HCT116 (cell line): ENCODE data around the gene TNRC6B. TPM values are rescaled to one million over a fixed set of nuclear protein-coding genes. Genes with fewer than 3 reads are reported as not detected.

Source experiments
- ATAC-seq: fragments of 200-7000 bp; cut with Tn5 transposase; 2 replicates; pipeline ENCODE4 v1.9.1; 2020; ENCODE audit warnings: mild to moderate bottlenecking, moderate library complexity
- BruUV-seq: library from RNA; stranded (reverse); fragments of 400-500 nt; replicated peaks from 2 replicates; lab custom pipeline; 2021; lab: Mats Ljungman, UMichigan
- CTCF ChIA-PET: fragments of 300-600 bp; sonication (Branson Sonifier 250); formaldehyde crosslinking; loops from one replicate; lab custom pipeline; 2021; ENCODE audit warnings: antibody characterized with exemption; lab: Charles Lee
- POLR2A ChIA-PET: fragments of 300-600, 350-600 bp; sonication (Branson Sonifier 250); formaldehyde crosslinking; loops from one replicate; lab custom pipeline; 2021; ENCODE audit warnings: antibody characterized with exemption; lab: Charles Lee
- RAD21 ChIA-PET, 2 experiments: fragments of 300-600 bp; sonication (Branson Sonifier 250); formaldehyde crosslinking; loops; one replicate each; lab custom pipeline; 2023; ENCODE audit warnings: low total read pairs in 2 of 2; ENCODE audit not compliant: uncharacterized antibody in 2 of 2, unreplicated experiment in 2 of 2, low non-redundant PET in 1 of 2; lab: Charles Lee
- DNase-seq: peaks from one replicate; pipeline ENCODE4 v3.0.0-alpha.2; 2010; ENCODE audit warnings: low read depth, low spot score
- H2AFZ ChIP-seq: fragments of 200-600 bp; shearing (Covaris generic), sonication (generic); 2 replicates; pipeline ENCODE4 v1.6.1; 2017; ENCODE audit warnings: low read depth, mixed run types, mixed read lengths, antibody characterized with exemption, low read length; ENCODE audit not compliant: poor library complexity, severe bottlenecking
- H3K27ac ChIP-seq: 2 replicates; pipeline ENCODE4 v1.5.1; 2012; ENCODE audit warnings: low read depth, low read length
- H3K27me3 ChIP-seq: fragments of 200-600 bp; sonication (generic); 2 replicates; pipeline ENCODE4 v1.6.1; 2016; ENCODE audit warnings: mixed run types, low read length, mixed read lengths; ENCODE audit not compliant: insufficient read depth
- H3K36me3 ChIP-seq, 2 experiments: fragments of 200-500 bp in 1 of 2; fragments of 200-600 bp in 1 of 2; sonication (Bioruptor generic) in 1 of 2; sonication (generic) in 1 of 2; 2 replicates each; pipeline versions ENCODE4 v1.5.1 to v1.6.1; 2014 to 2016; ENCODE audit warnings: low read length in 2 of 2, inconsistent platforms in 1 of 2, mixed read lengths in 1 of 2, mixed run types in 1 of 2; ENCODE audit not compliant: insufficient read depth in 2 of 2, control insufficient read depth in 1 of 2
- H3K4me1 ChIP-seq, 2 experiments: fragments of 200-600 bp in 1 of 2; sonication (generic) in 1 of 2; 2 replicates each; pipeline versions ENCODE4 v1.5.1 to v1.6.1; 2012 to 2017; ENCODE audit warnings: low read length in 2 of 2, inconsistent platforms in 1 of 2, mild to moderate bottlenecking in 1 of 2, mixed read lengths in 1 of 2, mixed run types in 1 of 2, moderate library complexity in 1 of 2; ENCODE audit not compliant: insufficient read depth in 2 of 2, control insufficient read depth in 1 of 2
- H3K4me2 ChIP-seq: fragments of 200-600 bp; sonication (generic); 2 replicates; pipeline ENCODE4 v1.6.1; 2017; ENCODE audit warnings: mixed run types, low read length, mixed read lengths
- H3K4me3 ChIP-seq, 2 experiments: fragments of 200-600 bp in 1 of 2; sonication (generic) in 1 of 2; replicated peaks in 1 of 2; 2 replicates each; pipeline ENCODE4 v1.5.1; 2011 to 2016; ENCODE audit warnings: low read length in 2 of 2, control low read depth in 1 of 2, low read depth in 1 of 2, mild to moderate bottlenecking in 1 of 2, mixed read lengths in 1 of 2, mixed run types in 1 of 2
- H3K79me2 ChIP-seq: fragments of 200-600 bp; sonication (generic); 2 replicates; pipeline ENCODE4 v1.6.1; 2017; ENCODE audit warnings: mild to moderate bottlenecking, mixed run types, low read length, moderate library complexity, mixed read lengths; ENCODE audit not compliant: insufficient read depth
- H3K9ac ChIP-seq: fragments of 200-600 bp; sonication (generic); 2 replicates; pipeline ENCODE4 v1.6.1; 2016; ENCODE audit warnings: low read length, mixed read lengths
- H3K9me2 ChIP-seq: fragments of 200-600 bp; sonication (generic), shearing (Covaris generic); 2 replicates; pipeline ENCODE4 v1.6.1; 2017; ENCODE audit warnings: mixed run types, mild to moderate bottlenecking, moderate library complexity; ENCODE audit not compliant: insufficient read depth
- H3K9me3 ChIP-seq, 2 experiments: fragments of 200-500 bp in 1 of 2; fragments of 200-600 bp in 1 of 2; sonication (Bioruptor generic) in 1 of 2; sonication (generic) in 1 of 2; 2 replicates each; pipeline ENCODE4 v1.6.1; 2014 to 2017; ENCODE audit warnings: low read length in 2 of 2, mixed read lengths in 2 of 2, inconsistent platforms in 1 of 2, low read depth in 1 of 2, mild to moderate bottlenecking in 1 of 2, mixed run types in 1 of 2, moderate library complexity in 1 of 2; ENCODE audit not compliant: control insufficient read depth in 1 of 2, insufficient read depth in 1 of 2
- H4K20me1 ChIP-seq: fragments of 200-600 bp; sonication (generic), shearing (Covaris generic); 2 replicates; pipeline ENCODE4 v1.6.1; 2017; ENCODE audit warnings: mixed run types, mild to moderate bottlenecking, moderate library complexity; ENCODE audit not compliant: insufficient read depth
- ATF3 ChIP-seq: IDR thresholded peaks from 2 replicates; pipeline ENCODE4 v1.6.1; 2012
- CBX3 ChIP-seq: IDR thresholded peaks from 2 replicates; pipeline ENCODE4 v1.6.1; 2012; ENCODE audit warnings: low read depth
- CTCF ChIP-seq, 3 experiments: fragments of 200-600 bp in 1 of 3; sonication (generic) in 1 of 3; IDR thresholded peaks in 2 of 3; conservative IDR thresholded peaks in 1 of 3; 2 replicates each; pipeline ENCODE4 v1.5.1; 2012 to 2017; ENCODE audit warnings: low read depth in 2 of 3, low read length in 2 of 3, antibody characterized with exemption in 1 of 3, borderline replicate concordance in 1 of 3, control low read depth in 1 of 3, mild to moderate bottlenecking in 1 of 3, mixed read lengths in 1 of 3, mixed run types in 1 of 3, moderate library complexity in 1 of 3; ENCODE audit not compliant: insufficient read depth in 1 of 3
- EGR1 ChIP-seq: IDR thresholded peaks from 2 replicates; pipeline ENCODE4 v1.6.1; 2012; ENCODE audit warnings: low read depth
- ELF1 ChIP-seq: IDR thresholded peaks from 2 replicates; pipeline ENCODE4 v1.6.1; 2012; ENCODE audit warnings: low read depth, borderline replicate concordance
- EZH2 ChIP-seq: fragments of 200-600 bp; sonication (generic); IDR thresholded peaks from 2 replicates; pipeline ENCODE4 v1.6.1; 2017; ENCODE audit warnings: antibody characterized with exemption, mixed run types
- EZH2phosphoT487 ChIP-seq: fragments of 200-600 bp; IDR thresholded peaks from 2 replicates; pipeline ENCODE4 v1.6.1; 2018; ENCODE audit warnings: antibody characterized with exemption, borderline replicate concordance
- FOSL1 ChIP-seq: IDR thresholded peaks from 2 replicates; pipeline ENCODE4 v1.6.1; 2012; ENCODE audit warnings: low read depth
- JUND ChIP-seq: IDR thresholded peaks from 2 replicates; pipeline ENCODE4 v1.6.1; 2012
- MAX ChIP-seq: IDR thresholded peaks from 2 replicates; pipeline ENCODE4 v1.6.1; 2012
- POLR2A ChIP-seq: IDR thresholded peaks from 2 replicates; pipeline ENCODE4 v1.7.0; 2011; ENCODE audit warnings: borderline replicate concordance; ENCODE audit not compliant: insufficient read depth, insufficient read length; ENCODE audit errors: extremely low read depth
- POLR2AphosphoS5 ChIP-seq: IDR thresholded peaks from 2 replicates; pipeline ENCODE4 v1.6.1; 2011; ENCODE audit warnings: mild to moderate bottlenecking, low read depth, low read length, moderate library complexity
- RAD21 ChIP-seq: IDR thresholded peaks from 2 replicates; pipeline ENCODE4 v1.6.1; 2012; ENCODE audit warnings: low read depth, mild to moderate bottlenecking
- SIN3A ChIP-seq: IDR thresholded peaks from 2 replicates; pipeline ENCODE4 v1.6.1; 2012; ENCODE audit warnings: low read depth
- SP1 ChIP-seq: IDR thresholded peaks from 2 replicates; pipeline ENCODE4 v1.6.1; 2012; ENCODE audit warnings: low read depth
- TCF7L2 ChIP-seq: IDR thresholded peaks from 2 replicates; pipeline ENCODE4 v1.7.0; 2011; ENCODE audit warnings: borderline replicate concordance, inconsistent platforms; ENCODE audit not compliant: insufficient read depth, insufficient read length; ENCODE audit errors: extremely low read depth
- ZNF274 ChIP-seq: fragments of 200-500 bp; sonication (Bioruptor generic); IDR thresholded peaks from 2 replicates; pipeline ENCODE4 v1.6.1; 2014; ENCODE audit warnings: mild to moderate bottlenecking, low read depth, low read length, inconsistent platforms
- intact Hi-C: fragments of 100-400 bp; cut with micrococcal nuclease; formaldehyde crosslinking; loops from 2 replicates; pipeline ENCODE4 v1.10.0; 2022
- total RNA-seq: library from RNA; stranded (reverse); gene quantifications from one replicate; pipeline ENCODE4 v1.2.1, GENCODE V29; 2021; ENCODE audit not compliant: unreplicated experiment

TNRC6B gene
- total RNA-seq, 1 experiment from 2014 or later: 29.8 TPM

- TF ChIP-seq JUND: no peak
- TF ChIP-seq ZNF274: no peak
- TF ChIP-seq EZH2: no peak
- no peak for TF ChIP-seq RAD21
- TF ChIP-seq CBX3: no peak
- no peak for TF ChIP-seq EGR1
- TF ChIP-seq POLR2AphosphoS5: no peak
- no peak for TF ChIP-seq ELF1
- TF ChIP-seq EZH2phosphoT487: no peak
- no peak for TF ChIP-seq MAX
- POLR2A ChIA-PET: no interaction called here
- no peaks in the 10 kb centered on the region for H3K27me3 ChIP-seq
- intact Hi-C loops: no loop called here
- H3K4me1 ChIP-seq: no peaks in the 10 kb centered on the region
- RAD21 ChIA-PET: no interaction called here
- ATAC-seq (no peak), DNase-seq (no peak)
- no peak overlapping the region for H3K9ac ChIP-seq
- H4K20me1 ChIP-seq: no peaks in the 10 kb centered on the region
- H3K79me2 ChIP-seq: no peaks in the 10 kb centered on the region
- no peak overlapping the region for H3K4me2 ChIP-seq
- H3K4me3 ChIP-seq: no peak overlapping the region
- no peaks in the 10 kb centered on the region for H3K9me2 ChIP-seq
- CTCF ChIA-PET: no interaction called here
- no peaks in the 10 kb centered on the region for H3K9me3 ChIP-seq
- H2AFZ ChIP-seq: no peak overlapping the region
- H3K27ac ChIP-seq: no peak overlapping the region
- H3K36me3 ChIP-seq: peaks cover 31 to 35% of the 10 kb centered on the region in 2 experiments
- no TSS peak for BruUV-seq
Measured at GRCh38 chr22:40312050-40312449, 134.3 kb downstream of the TNRC6B start.

GRCh38 chr22:40313007-40313406 is 135.3 kb downstream of the TNRC6B start:
- CTCF ChIA-PET: no interaction called here
- POLR2A ChIA-PET: no interaction called here

More at GRCh38 chr22:40313007-40313406, 135.3 kb downstream of the TNRC6B start:
- ATAC-seq (no peak), DNase-seq (no peak)
- Histone ChIP-seq H2AFZ (no peak overlapping the region), H3K36me3 (peaks cover 27 to 40% of the 10 kb centered on the region in 2 experiments), H3K9me3 (no peaks in the 10 kb centered on the region), H3K27me3 (no peaks in the 10 kb centered on the region), H3K4me3 (no peak overlapping the region), H3K9me2 (no peaks in the 10 kb centered on the region), H3K9ac (no peak overlapping the region), H4K20me1 (no peaks in the 10 kb centered on the region), H3K4me1 (no peaks in the 10 kb centered on the region), H3K27ac (no peak overlapping the region), H3K79me2 (no peaks in the 10 kb centered on the region), H3K4me2 (no peak overlapping the region)
- intact Hi-C loops: no loop called here
- no TSS peak for BruUV-seq
- RAD21 ChIA-PET: no interaction called here
- TF ChIP-seq ZNF274: no peak
- no peak for TF ChIP-seq SIN3A
- no peak for TF ChIP-seq MAX
- TF ChIP-seq ATF3: no peak
- no peak for TF ChIP-seq TCF7L2
- no peak for TF ChIP-seq CBX3
- no peak for TF ChIP-seq EZH2
- TF ChIP-seq SP1: no peak
- no peak for TF ChIP-seq POLR2A
- no peak for TF ChIP-seq FOSL1
- no peak for TF ChIP-seq CTCF (IDR thresholded peaks at IDR 0.05 in 2 of 3, conservative IDR thresholded peaks at IDR 0.05 in 1 of 3; ENCODE audit: borderline replicate concordance in 1 of 3, insufficient read depth in 1 of 3, low read depth in 2 of 3, low read length in 2 of 3)
